Activated effector memory CD4-positive, alpha-beta T cell treated with anti-CD3 and anti-CD28 coated beads, Interleukin-2, amount 50 U/mL, for 16 hours (primary cell): ENCODE measurements around the gene ANKRD18B.
"Not testable (repeated sequence)": the region's sequence is repeated elsewhere in the genome, so short reads cannot be mapped to it uniquely, and the experiment has no call there.

Experiments used
- DNase-seq: peaks from one replicate; pipeline ENCODE4 v3.0.0-alpha.2; 2020

ANKRD18B gene

DNA sequence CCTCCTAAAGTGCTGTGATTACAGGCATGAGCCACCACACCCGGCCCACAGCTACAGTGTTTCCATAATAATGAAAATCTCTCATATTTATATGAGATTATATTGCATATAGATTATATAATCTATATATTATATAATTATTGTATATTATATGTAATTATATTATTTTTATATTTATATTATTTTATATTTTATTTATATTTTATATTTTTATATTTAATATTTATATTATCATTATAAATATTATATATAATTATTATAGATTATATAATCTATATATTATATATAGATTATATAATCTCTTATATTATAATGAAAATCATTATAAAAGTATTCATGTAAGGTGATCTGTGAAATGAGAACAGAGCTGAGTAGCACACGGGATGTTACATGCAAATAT, 11.5 kb downstream of the ANKRD18B start:
- DNase-seq = no peak

DNA sequence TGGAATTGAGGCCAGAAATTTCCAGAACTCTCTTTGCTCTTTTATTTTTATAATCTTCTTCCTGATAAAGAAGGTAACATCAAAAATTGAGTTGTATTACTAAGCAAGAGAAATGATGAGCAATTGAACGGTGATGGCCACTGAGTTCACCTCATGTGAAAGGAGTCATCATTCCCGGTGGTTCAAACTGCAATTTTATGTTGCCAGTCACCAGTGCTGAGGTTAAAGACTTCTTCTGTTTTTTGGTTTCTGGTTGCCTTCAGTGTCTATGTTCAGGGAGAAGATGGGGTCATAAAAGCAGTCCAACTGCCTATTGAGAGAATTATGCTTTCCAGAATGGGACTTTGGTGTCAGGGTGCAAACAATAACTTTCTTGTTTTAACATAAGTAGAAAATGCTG, 19.4 kb downstream of the ANKRD18B start:
- DNase-seq = not testable (repeated sequence)

GRCh38 chr9:33545715-33546114, 21.7 kb downstream of the ANKRD18B start:
- not testable (repeated sequence) for DNase-seq

DNA sequence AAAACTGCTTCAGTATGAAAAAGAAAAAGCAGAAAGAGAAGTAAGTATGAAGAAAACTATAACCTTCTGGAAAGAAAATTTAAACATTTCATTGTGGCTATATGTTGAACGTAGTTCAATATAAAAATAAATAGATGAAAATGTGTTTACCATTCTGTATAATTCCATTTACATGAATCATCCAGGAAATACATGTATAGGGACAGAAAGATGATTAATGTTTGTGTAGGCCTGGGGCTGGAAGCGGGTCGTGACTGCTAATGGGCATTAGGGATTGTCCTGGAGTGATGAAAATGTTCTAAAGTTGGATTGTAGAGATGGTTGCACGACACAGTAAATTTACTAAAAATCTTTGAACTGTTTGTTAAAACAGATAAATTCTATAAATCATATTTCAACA, 24.8 kb downstream of the ANKRD18B start:
- not testable (repeated sequence) for DNase-seq

DNA sequence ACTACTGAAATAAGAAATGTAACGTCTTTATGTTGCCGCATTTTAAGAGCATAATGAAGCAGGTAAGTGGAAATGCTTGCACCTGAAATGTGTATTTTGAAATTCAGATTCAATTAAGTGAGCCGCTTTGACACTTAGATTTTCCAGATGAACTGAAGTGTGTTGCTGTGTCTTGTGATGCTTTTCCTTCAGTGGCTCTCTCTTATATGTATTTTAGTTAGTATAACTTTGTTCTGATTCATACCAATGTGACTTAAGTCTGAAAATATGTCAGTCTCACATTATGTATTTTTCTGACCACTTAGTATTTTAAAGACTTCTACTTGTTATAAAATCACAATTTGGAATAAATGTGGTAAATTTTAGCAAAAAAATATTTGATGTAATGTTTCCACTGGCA, 25.4 kb downstream of the ANKRD18B start:
- DNase-seq = not testable (repeated sequence)

- DNase-seq = not testable (repeated sequence)
Measured at GRCh38 chr9:33551183-33551582, 27.1 kb downstream of the ANKRD18B start.

- DNase-seq = not testable (repeated sequence)
Measured at GRCh38 chr9:33552315-33552725, 28.3 kb downstream of the ANKRD18B start.

- not testable (repeated sequence) for DNase-seq
Measured at GRCh38 chr9:33560217-33560616, 36.2 kb downstream of the ANKRD18B start.

DNA sequence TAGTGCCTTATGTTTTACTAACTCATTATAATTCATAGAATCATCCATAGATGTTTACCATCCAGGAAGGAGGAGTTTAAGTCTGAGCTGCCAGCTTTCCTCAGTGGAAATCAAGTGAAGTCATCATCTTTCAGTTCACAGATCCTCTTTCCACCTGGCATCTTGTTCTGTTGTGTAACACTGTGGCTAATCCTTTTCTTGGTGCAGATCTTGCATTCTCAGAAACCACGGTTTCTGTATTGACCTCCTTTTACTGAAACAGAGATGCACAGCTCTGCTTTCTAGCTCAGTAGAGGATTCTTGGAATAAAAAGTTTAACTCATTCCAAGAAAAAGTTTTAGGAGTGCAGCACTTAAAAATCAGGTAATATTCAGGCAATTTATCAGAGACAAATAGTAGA, 38.1 kb downstream of the ANKRD18B start:
- DNase-seq = not testable (repeated sequence)

GRCh38 chr9:33567776-33568175, 43.7 kb downstream of the ANKRD18B start:
- DNase-seq = not testable (repeated sequence)

DNA sequence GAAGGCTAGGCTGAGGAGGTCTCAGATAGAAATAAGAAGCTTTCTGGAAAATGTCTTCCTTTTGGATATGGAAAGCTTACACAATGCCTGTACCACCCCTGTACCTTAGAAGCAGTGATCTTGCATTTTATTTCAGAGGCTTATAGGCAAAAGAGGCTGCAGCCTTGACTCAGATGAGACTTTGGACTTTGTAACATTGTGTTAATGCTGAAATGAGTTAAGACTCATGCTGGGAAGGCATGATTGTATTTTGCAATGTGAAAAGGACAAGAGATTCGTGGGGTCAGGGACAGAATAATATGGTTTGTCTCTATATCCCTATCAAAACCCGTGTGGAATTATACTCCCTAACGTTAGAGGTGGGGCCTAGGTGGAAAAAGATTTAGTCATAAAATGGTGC, 53.7 kb downstream of the ANKRD18B start:
- not testable (repeated sequence) for DNase-seq

- DNase-seq = not testable (repeated sequence)
Measured at GRCh38 chr9:33579996-33580395, 55.9 kb downstream of the ANKRD18B start.

GRCh38 chr9:33582686-33583085, 58.6 kb downstream of the ANKRD18B start:
- not testable (repeated sequence) for DNase-seq

DNA sequence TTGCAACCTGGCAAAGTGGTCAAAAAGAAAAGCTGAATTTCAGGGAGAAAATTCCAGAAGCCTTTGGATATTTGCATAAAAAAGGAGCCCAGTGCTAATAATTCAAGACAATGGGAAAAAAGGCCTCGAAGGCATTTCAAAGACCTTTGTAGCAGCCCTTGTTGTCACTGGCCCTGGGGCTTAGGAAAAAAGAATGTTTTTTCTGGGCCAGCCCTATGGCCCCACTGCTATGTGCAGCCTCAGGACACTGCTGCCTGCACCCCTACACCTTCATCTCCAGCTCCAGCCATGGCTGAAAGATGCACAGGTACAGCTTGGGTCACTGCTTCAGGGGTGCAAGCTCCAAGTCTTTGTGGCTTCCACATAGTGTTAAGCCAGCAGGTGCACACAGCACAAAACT, 62.1 kb downstream of the ANKRD18B start:
- DNase-seq = not testable (repeated sequence)

GRCh38 chr9:33587799-33588198, 63.7 kb downstream of the ANKRD18B start:
- DNase-seq = not testable (repeated sequence)

DNA sequence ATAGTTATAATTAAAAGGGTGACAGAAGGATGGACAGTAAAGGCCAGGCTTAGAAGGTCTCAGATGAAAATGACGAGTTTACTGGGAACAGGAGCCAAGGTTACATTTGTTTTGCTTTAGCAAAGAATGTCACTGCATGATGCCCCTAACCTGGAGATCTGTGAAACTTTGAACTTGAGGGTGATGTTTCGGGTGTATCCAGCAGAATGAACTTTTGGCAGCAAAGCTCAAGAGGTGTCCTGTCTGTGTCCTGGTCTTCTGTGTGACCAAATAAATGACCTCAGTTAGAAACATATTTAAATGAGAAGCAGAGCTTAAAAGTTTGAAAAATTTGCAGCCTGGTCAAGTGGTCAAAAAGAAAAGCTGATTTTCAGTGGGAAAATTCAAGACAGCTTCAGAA, 64.8 kb downstream of the ANKRD18B start:
- not testable (repeated sequence) for DNase-seq

DNA sequence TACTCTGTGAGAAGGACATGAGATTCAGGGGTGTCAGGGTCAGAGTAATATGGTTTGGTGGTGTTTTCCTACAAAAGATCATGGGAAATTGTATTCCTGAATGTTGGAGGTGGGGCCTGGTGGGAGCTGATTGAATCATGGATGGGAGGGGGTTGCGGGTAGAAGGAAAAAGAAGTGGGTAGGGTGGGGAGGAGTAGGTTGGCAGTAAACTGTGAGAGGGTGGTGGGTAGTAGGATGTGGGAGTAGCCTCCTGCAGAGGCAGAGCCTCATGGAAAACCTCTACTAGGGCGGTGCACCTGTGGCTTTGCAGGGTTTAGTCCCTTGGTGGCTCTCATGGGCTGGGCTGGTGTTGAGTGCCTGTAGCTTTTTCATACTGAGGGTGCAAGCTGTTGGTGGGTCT, 66.8 kb downstream of the ANKRD18B start:
- DNase-seq = not testable (repeated sequence)

DNA sequence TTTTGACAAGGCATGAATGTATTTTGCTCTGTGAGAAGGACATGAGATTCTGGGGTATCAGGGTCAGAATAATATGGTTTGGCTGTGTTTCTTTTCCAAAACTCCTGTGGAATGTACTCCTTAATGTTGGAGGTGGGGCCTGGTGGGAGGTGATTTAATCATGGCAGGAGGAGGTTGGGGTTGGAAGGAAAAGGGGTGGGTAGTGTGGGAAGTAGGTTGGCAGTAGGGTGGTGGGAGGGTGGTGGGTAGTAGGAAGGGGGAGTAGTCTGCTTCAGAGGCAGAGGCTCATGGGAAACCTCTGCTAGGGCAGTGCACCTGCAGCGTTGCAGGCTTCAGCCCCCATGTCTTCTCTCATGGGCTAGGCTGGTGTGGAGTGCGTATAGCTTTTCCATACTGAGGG, 72.9 kb downstream of the ANKRD18B start:
- not testable (repeated sequence) for DNase-seq

GRCh38 chr9:33597386-33597785, 73.3 kb downstream of the ANKRD18B start:
- DNase-seq = not testable (repeated sequence)

DNA sequence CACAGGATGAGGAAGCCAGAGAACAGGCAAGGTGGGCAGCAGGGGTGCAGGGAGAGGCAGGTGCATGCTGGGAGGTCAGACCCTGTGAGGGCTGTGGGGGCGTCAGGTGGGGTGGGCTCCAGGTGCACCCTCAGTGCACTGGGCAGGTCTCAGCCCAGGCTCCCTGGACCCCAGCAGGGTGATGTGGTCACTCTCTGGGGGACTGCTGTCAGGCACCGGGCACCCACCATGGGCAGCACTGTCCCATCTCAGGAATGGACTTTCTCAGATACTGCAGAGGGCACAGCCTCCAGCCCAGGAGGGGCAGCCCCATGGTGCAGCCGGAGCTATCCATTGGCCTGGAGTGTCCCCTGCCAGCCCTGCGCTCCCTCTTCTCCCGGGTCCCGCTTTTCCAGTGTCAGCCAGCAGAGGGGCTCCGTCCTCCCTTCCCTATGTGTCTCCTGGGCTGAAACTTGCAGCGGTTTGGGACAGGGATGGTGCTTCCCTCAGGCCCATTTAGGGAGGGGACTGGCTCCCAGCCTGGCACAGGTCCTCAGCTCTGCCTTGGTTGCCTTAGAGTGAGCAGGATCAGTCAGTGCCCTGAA, 74.8 kb downstream of the ANKRD18B start:
- DNase-seq = not testable (repeated sequence)

DNA sequence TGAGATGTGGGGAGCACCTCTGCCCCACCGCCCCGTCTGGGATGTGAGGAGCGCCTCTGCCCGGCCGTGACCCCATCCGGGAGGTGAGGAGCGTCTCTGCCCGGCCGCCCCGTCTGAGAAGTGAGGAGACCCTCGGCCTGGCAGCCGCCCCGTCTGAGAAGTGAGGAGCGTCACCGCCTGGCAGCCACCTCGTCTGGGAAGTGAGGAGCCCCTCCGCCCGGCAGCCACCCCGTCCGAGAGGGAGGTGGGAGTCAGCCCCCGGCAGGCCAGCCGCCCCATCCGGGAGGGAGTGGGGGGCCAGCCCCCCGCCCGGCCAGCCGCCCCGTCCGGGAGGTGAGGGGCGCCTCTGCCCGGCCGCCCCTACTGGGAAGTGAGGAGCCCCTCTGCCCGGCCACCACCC, 76.9 kb downstream of the ANKRD18B start:
- not testable (repeated sequence) for DNase-seq

DNA sequence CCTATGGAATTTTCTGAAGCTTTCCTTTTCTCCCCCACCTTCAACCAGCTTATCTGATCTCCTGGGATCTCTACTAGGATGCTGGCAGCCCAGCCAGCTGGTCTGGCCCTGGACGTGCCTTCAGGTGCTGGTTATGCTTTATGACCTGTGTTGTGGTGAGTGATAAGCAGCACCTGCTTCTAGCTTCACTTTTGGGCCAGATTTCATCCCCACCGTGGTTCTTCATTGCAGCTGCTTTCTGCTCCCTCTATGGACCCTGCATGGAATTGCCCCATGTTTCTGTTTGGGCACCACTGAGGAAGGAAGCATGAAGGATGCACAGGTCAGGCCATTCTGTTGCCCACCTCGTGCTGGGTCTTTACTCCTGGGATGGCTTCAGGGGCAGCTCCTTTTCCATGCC, 80.2 kb downstream of the ANKRD18B start:
- not testable (repeated sequence) for DNase-seq

- not testable (repeated sequence) for DNase-seq
Measured at GRCh38 chr9:33604936-33605335, 80.9 kb downstream of the ANKRD18B start.

DNA sequence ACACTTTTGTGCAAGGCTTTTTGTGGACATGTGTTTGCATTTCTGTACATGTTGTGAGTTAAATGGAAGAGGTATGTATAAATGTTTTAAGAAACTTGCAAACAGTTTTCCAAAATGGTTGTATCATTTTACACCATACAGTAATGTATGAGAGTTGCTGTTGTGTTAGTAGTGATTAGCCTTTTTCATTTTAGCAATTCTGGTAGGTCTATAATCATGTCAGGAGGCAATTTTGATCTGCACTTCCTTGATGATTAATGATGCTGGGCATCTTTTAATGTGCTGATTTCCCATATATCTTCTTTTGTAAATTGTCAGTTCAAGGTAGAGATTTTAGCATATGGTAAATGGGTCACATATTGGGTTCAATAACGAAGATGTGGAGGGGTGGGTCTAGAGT, 87.3 kb downstream of the ANKRD18B start:
- no peak for DNase-seq

- DNase-seq = not testable (repeated sequence)
Measured at GRCh38 chr9:33612410-33612809, 88.4 kb downstream of the ANKRD18B start.
